Stimulated activated CD8-positive, alpha-beta memory T cell treated with anti-CD3 and anti-CD28 coated beads, Interleukin-12 subunit alpha, Interleukin-12 subunit beta, amount 100 ng/mL, for 24 hours (primary cell): Measurements from ENCODE around the gene JAKMIP3.

ENCODE experiments used
- DNase-seq: peaks from one replicate; pipeline ENCODE4 v3.0.0-alpha.2; 2020; ENCODE audit errors: extremely low read depth

The JAKMIP3 gene

DNA sequence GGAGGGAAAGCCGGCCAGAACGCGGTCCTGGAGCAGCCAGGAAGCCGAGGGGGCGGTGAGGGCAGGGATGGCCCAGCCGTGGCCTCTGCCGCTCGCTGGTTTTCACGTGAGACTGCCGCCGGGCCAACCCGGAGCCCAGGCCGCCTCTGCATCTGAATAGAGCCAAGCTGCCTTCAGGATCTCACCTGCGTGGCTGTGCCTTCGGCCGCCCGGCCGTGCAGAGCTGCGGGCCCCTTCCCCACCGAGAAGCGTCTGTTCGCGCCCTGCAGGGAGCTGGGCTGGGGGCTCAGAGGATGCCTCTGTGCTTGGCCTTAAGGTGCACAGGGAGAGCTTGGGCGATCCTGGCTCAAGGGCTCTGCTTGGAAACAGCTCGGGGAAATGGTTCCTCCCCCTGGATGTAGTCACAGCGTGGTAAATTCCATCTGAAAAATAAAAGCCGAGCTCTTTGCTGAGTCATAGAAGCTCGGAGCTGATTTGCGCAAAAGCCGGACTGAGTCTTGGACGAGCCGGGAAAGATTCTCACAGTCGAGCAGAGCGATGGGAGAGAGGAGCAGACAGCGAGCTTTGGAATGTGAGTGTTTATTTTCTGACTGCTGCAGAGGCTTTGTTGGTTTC, at the start of gene JAKMIP3:
Gene JAKMIP3, plus strand, starts transcription at position 456 of the 615 bp plus-strand sequence. CDS start 38,863 bp downstream, outside the sequence.
- no peak for DNase-seq

DNA sequence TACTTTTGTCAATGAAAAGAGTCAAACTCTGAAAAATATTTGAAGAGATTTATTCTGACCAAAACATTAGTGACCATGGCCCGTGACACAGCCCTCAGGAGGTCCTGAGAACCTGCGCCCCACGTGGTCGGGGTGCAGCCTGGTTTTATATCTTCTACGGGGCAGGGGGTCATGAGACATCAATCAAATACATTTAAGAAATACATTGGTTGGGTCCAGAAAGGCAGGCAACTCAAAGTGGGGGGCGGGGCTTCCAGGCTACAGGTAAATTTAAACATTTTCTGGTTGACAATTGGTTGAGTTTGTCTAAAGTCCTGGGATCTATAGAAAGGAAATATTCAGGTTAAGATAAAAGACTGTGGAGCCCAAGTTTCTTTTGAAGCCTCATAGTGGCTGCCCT, 49.2 kb upstream of the JAKMIP3 start:
- no peak for DNase-seq

DNA sequence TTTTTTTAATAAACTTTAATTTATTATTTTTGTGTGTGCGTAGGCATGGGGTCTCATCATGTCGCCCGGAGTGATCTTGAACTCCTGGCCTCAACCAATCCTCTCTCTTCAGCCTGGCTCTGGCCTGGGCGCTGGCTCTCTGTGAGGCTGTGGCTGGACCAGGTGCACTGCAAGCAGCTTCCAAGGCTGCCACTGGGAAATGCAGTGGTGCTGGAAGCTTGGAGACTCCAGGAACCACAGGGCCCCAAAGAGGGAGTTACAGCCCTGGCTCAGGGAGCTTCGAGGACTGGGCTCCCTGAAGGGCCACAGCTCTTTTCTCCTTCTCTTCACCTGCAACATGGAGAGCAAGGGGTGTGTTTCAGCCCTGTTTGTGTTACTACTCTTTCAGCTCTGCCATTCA, 47.3 kb upstream of the JAKMIP3 start:
- no peak for DNase-seq

DNA sequence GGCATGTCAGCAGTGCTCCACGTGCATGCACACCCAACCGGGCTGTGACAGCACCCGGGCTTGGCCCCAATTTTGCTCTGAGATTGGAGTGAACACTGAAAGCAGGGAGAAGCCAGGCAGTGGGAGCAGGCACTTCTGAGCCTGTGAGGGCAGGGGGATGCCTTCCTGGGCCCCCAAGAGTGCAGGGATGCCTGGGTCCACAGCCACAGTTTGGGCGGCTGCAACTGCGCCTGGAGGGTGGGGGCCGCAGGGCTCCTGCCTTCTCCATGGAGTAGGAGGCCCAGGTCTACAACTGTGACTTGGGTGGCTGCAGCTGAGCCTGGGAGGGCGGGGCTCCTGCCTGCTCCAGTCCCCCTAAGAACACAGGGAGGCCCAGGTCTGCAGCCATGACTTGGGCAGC, 46.4 kb upstream of the JAKMIP3 start:
- no peak for DNase-seq

GRCh38 chr10:132020456-132020855, 45.3 kb upstream of the JAKMIP3 start:
- no peak for DNase-seq

GRCh38 chr10:132021046-132021445, 44.7 kb upstream of the JAKMIP3 start:
- no peak for DNase-seq

DNA sequence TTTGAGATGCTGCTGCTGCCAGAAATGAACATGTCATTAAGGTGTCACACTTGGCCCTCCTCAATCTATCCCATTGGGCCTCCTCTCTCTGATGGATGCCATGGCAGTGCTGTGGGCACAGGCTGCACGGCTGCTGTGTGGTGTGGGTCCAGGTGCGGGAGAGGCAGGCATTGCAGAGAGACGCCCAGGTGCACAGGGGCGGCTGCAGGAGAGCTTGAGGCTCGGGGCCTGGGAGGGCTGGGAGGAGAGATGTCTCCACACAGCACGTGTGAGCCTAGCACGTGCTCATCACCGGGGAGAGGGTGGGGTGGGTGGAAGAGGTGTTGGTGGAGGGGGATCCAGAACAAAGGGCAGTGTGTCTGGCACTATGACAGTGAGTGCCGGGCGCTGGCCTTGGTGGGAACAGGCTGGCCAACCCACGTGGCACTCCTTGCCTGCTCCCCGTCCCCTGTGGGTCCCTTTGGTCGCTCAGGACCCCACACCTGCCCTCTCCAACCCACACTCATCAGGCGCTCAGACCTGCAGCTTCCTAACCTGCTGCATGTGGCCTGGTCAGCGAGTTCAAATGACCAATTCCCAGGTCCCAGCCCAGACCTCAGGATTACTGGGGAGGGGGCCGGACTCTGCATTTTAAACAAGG, 44.1 kb upstream of the JAKMIP3 start:
- no peak for DNase-seq

DNA sequence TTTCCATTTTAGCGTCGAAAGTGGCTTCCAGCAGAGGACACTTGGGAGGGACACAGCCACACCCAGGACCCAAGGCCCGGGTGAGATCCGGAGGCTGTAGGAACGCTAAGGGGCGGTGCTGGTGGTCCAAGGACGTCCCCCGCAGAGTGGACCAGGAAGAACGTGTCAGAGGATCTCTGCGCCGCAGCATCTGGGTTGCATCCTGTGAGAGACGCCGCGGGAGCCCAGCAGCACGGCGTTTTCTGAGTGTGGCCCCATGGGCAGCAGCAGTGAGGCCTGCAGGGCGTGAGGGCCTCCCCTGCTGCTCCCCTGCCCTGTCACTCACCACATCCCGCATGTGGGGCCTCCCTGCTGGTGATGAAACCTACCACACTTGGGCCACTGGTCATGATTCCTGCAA, 43.5 kb upstream of the JAKMIP3 start:
- DNase-seq: no peak

- peak; percentile 28 for DNase-seq
Measured at GRCh38 chr10:132023092-132023811, 42.5 kb upstream of the JAKMIP3 start.

- DNase-seq: no peak
Measured at GRCh38 chr10:132027423-132027983, 38.2 kb upstream of the JAKMIP3 start.

DNA sequence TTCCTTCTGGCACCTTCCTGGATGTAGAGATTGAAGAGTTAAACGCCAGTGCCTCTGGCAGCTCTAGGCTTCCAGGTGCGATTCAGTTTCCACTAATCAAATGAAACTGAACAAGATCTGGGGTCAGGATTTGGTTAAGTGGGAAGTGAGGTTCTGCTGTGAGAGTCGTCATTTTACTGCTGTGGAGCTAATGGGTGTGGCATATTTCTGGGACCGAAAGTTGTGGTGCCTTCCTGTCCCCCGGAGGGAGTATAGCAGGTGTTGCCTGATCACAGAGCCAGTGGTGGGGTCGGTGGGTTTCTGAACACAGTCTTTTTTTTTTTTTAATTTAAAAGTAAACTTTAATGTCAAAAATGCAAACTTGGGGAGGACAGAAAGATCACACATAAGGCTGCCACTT, 37.0 kb upstream of the JAKMIP3 start:
- no peak for DNase-seq

DNA sequence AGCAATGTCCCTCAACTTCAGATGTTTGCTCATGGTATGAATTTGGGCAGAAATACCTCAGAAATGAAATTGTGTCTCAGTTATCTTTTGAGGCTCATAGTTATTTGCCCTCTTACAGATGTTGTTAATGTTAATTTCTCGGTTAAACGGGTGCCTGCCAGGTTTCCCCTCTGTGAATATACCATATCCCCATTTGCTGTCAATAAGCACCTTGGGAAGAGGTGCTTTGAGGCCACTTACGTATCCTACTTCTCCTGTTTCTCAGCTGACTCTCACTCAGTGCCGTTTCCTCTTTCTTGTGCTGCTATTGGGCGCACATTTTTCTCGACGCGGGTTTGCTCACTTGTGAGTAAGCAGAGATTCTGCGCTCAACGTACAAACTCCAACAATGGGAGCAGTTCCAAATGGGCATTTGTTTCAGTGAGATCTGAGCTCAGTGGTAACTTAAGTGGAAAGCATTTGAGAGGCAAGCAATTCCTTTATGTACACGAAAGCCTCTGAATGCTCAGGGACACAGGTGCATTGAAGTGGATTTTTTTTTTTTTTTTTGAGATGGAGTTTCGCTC, 34.8 kb upstream of the JAKMIP3 start:
- no peak for DNase-seq

DNA sequence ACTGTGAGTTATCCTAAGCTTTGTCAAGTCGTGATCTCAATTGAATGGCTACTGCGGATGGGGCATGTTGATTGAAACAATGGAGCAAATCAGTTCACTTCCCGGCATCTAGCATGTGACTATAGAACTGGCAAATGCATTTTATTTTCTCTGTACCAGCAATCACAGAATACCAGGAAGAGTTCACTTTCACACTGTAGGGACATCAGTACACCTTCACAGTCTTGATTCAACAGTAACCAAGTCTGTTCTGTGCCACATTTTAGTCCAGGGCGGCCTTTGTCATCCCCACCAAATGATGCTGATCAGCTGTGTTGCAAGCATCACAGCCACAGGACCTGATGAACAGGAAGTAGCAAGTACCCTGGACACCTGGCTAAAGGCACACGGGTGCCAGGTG, 32.1 kb upstream of the JAKMIP3 start:
- no peak for DNase-seq

DNA sequence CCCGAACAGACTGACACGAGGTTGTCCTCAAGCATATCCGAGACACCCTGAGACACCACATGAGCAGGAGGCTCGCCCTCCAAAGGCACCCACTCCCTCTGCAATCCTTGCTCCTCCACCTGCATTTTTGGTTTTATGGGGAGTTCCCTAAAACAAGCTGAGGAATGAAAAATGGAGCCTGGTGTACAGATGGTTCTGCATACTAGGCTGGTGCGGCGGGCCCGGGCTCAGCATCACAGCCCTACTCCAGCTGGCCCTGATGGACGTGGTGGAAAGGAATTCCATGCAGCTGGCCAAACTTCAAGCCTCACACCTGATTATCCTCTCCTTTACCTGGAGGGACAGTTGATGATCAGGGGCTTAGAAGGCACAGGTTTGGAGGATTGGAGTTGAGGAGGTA, 30.3 kb upstream of the JAKMIP3 start:
- no peak for DNase-seq

DNA sequence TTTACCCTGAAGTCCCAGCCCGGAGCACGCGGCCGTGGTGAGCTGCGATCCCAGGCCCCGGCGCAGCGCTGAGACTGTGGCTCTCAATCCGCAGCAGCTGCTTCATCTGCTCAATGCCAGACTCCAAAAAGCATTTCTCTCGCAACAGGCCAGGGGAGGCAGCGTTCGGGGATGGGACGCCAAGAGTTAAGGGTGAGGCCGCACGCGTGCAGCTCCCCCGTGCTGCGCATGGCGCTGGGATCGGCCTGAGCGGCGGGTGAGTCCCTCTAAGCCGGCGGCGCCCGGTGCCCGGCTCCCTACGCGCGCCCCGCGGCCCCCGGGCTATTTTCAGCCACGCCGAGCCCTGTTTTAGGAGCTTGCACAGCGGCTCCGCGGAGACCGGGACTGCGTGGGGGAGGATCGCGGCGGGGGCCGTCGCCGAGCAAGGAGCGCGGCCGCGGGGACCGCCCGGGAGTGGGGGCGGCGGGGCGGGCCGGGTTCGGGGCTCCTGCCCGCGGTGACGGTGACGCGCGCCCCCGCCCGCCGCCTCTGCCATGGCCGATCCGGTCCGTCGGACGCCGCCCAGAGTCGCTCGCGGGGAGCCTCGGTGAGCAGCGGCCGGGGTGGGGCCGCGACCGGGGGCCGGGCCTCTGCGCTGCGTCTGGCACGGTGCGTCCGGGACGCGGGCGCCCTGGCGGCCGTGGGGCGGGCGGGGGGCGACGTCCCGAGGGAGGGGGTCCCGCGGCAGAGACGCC, 29.4 kb upstream of the JAKMIP3 start:
- DNase-seq: no peak

DNA sequence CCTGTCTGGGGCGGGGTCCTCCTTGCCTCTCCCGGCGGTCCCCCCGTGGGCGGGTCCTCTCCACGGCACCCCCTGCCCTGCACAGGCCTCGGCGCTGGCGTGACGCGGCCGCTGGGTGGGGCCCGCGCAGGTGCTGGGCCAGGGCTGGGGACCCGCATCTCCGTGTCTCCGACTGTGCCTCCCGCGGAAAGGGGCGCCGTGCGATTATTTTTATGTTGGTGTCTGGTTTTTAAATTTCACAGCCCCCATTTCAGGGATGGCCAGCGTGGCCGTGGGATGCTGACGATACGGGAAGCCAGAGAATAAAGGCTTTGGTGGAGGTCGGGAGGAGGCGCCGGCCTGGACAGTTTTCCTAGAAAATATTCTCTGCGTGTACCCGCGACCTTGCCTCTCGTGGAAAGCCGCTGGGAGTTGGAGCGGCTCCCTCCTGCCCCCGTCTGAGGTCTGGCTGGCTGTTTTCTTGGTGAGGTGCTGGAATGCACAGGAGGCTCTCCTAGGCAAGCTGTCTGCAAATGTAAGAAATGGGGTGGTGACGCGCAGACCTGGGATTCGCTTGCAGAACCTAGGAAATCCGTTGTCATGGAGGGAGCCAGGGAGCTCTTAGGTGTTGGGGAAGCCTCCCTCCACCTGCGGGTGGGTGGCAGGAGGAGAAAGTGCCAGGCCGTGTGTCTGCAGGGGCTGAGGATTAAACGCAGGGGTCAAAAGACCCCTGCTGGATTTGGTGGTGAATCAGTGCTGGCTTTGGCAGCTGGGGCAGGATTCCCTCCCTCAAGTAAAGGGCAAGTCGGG, 28.7 kb upstream of the JAKMIP3 start:
- DNase-seq: no peak

- no peak for DNase-seq
Measured at GRCh38 chr10:132037676-132037975, 28.1 kb upstream of the JAKMIP3 start.

- DNase-seq: no peak
Measured at GRCh38 chr10:132039371-132039770, 26.4 kb upstream of the JAKMIP3 start.

GRCh38 chr10:132040046-132040445, 25.7 kb upstream of the JAKMIP3 start:
- DNase-seq: no peak

DNA sequence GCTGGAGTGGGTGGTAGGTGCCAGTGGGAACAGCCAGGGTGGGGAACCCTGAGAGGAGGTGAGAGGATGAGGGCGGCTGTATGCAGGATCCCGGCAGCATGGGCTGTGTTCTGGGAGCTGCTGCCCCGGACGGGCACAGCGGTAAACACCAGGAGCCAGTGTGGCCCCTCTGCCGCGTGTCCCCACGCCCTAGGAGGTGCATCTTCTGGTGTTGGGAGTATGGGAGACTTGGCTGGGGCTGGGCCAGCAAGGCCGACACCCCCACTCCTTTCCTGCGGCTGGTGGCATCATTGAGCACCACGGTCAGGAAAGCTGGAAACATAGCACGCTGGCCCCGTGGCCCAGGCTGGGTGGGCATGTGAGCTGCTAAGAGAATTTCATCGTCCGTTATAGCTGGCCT, 24.4 kb upstream of the JAKMIP3 start:
- no peak for DNase-seq
